ENCODE measurements around the gene CD44.

Gene CD44

DNA sequence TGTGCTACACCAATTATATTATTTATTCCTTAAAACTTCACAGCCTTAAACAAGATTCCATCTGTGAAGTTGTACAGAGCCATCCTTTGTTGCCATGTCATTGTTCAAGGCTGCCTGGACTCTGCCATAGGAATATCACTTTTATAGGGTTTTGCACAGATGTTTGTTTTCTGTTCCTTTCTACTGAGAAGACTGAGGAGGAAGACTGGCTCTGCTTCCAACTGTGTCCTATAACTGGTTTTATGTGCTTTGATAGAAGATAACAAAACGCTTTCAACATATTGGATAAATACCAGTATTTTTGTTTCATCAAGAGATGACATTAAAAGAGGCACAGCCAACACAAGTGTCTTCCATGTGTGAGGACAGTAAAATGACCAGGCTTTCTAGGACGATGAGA lies 120.6 kb downstream of the CD44 start:
- TF ChIP-seq, protein P1, sequence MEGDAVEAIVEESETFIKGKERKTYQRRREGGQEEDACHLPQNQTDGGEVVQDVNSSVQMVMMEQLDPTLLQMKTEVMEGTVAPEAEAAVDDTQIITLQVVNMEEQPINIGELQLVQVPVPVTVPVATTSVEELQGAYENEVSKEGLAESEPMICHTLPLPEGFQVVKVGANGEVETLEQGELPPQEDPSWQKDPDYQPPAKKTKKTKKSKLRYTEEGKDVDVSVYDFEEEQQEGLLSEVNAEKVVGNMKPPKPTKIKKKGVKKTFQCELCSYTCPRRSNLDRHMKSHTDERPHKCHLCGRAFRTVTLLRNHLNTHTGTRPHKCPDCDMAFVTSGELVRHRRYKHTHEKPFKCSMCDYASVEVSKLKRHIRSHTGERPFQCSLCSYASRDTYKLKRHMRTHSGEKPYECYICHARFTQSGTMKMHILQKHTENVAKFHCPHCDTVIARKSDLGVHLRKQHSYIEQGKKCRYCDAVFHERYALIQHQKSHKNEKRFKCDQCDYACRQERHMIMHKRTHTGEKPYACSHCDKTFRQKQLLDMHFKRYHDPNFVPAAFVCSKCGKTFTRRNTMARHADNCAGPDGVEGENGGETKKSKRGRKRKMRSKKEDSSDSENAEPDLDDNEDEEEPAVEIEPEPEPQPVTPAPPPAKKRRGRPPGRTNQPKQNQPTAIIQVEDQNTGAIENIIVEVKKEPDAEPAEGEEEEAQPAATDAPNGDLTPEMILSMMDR (conservative IDR thresholded peaks at IDR 0.05; ENCODE audit: low read length) = no peak
- DNase-seq (ENCODE audit: low read depth) = no peak
- no peak overlapping the region for H3K4me3 ChIP-seq (ENCODE audit: low read length)

GRCh38 chr11:35260342-35260985 lies 121.5 kb downstream of the CD44 start:
- no peak overlapping the region for H3K4me3 ChIP-seq (ENCODE audit: low read length)
- TF ChIP-seq, protein P1 (conservative IDR thresholded peaks at IDR 0.05; ENCODE audit: low read length) = no peak
- peak; percentile 86 for DNase-seq (ENCODE audit: low read depth)

DNA sequence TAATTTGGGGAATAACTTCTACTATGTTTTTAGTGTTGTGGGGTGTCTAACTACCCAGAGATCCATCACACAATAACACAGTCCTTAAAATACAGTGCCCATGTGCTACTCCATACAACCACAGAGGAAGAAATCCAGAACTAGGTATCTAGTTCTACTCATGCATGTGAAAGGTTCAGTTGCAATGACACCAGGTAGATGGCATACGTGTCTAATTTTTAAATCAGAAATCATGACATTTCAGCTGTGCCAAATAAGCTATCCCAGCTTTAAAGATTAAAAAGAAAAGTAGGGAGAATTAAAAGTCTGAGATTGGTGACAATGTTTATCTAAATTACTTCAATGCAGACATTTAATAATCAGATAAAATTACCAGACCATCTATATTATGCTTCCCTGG lies 122.2 kb downstream of the CD44 start:
- no peak overlapping the region for H3K4me3 ChIP-seq (ENCODE audit: low read length)
- TF ChIP-seq, protein P1 (conservative IDR thresholded peaks at IDR 0.05; ENCODE audit: low read length) = no peak
- DNase-seq (ENCODE audit: low read depth) = no peak

DNA sequence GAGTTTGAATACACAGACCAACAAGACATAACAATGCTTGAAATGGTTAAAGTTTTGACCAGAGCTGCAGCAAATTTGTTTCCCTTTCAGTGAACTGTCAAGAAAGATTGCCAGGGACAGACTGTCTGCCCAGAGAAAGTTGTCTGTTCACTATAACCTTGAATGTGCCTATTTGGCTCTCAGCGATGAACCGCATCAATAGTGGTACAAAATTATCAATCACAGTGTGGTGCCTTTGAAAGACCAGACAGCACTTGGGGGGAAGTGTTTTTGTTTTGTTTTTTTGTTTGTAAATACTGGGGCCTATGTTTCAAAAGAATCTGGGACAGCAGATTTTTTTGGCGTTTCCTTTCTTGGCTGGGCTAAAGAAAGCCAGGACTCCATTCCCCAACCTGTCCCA lies 123.1 kb downstream of the CD44 start:
- H3K4me3 ChIP-seq (ENCODE audit: low read length) = no peak overlapping the region
- TF ChIP-seq, protein P1 (conservative IDR thresholded peaks at IDR 0.05; ENCODE audit: low read length) = no peak
- no peak for DNase-seq (ENCODE audit: low read depth)

DNA sequence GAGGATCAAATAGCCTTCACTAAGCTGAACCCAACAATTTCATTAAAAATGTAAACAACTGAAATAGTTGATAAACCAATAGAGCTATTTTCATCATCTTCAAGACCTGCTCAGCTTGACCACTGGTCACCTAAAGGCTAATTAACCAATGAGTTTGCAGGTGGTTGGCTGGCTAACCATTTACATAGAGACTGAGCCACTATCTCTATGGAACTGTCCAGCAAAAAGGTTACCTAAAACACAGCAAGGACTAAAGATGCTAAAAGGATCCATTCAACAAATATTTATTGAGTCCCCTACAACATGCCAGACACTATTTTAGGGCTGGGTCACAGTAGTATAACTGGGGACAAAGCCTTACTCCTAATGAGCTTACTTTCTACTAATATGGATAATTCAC lies 123.8 kb downstream of the CD44 start:
- TF ChIP-seq, protein P1 (conservative IDR thresholded peaks at IDR 0.05; ENCODE audit: low read length) = no peak
- DNase-seq (ENCODE audit: low read depth) = no peak
- no peak overlapping the region for H3K4me3 ChIP-seq (ENCODE audit: low read length)

- no peak overlapping the region for H3K4me3 ChIP-seq (ENCODE audit: low read length)
- TF ChIP-seq, protein P1 (conservative IDR thresholded peaks at IDR 0.05; ENCODE audit: low read length) = no peak
- DNase-seq (ENCODE audit: low read depth) = no peak
Measured at GRCh38 chr11:35265755-35266454, 126.9 kb downstream of the CD44 start.

- TF ChIP-seq, protein P1 (conservative IDR thresholded peaks at IDR 0.05; ENCODE audit: low read length) = no peak
- no peak overlapping the region for H3K4me3 ChIP-seq (ENCODE audit: low read length)
- peak; percentile 80 for DNase-seq (ENCODE audit: low read depth)
Measured at GRCh38 chr11:35267504-35267903, 128.5 kb downstream of the CD44 start.
